Measurements from ENCODE around the gene FGFR3.

DNA sequence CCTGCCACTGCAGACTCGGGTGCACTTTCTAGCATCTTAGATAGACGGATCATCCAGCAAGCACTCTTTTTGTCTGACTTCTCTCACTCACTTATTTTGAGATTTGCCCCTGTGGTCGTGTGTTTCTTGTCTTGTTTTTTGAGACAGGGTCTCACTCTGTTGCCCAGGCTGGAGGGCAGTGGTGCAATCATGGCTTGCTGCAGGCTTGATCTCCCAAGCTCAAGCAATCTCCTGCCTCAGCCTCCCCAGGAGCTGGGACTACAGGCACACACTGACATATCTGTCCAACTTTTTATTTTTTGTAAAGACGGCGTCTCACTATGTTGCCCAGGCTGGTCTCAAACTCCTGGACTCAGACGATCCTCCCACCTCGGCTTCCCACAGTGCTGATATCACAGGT lies 26.7 kb downstream of the FGFR3 start:
- TF ChIP-seq, protein P1, sequence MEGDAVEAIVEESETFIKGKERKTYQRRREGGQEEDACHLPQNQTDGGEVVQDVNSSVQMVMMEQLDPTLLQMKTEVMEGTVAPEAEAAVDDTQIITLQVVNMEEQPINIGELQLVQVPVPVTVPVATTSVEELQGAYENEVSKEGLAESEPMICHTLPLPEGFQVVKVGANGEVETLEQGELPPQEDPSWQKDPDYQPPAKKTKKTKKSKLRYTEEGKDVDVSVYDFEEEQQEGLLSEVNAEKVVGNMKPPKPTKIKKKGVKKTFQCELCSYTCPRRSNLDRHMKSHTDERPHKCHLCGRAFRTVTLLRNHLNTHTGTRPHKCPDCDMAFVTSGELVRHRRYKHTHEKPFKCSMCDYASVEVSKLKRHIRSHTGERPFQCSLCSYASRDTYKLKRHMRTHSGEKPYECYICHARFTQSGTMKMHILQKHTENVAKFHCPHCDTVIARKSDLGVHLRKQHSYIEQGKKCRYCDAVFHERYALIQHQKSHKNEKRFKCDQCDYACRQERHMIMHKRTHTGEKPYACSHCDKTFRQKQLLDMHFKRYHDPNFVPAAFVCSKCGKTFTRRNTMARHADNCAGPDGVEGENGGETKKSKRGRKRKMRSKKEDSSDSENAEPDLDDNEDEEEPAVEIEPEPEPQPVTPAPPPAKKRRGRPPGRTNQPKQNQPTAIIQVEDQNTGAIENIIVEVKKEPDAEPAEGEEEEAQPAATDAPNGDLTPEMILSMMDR (IDR thresholded peaks at IDR 0.05; ENCODE audit: low read depth, low read length): no peak
- TF ChIP-seq EZH2phosphoT487 (IDR thresholded peaks at IDR 0.05; ENCODE audit: low read depth): no peak
